GM21381 (cell line): ENCODE measurements around the gene NEURL1.

Experiments
- ATAC-seq: cut with Tn5 transposase; IDR thresholded peaks from one replicate; pipeline ENCODE4 v1.9.1; 2021; ENCODE audit warnings: mild to moderate bottlenecking, moderate library complexity; ENCODE audit not compliant: unreplicated experiment

Gene NEURL1

DNA sequence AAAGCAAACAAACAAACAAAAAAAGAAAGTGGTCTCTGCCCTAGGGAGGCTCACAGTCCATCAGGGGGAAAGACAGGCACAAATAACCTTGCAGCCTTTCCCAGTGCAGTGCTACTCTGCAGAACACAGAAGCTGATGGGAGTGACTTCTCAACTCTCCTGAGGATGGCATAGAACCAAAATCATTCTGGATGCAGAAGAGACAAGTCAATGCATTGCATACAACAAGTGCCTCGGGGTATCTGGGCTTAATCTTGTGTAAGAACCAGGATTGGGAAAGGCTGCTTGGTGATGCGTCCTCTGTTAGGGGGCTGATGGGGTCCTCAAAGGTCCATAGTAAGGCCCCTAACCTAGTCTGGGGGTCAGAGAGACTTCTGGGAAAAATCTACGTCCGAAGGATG is 68.9 kb downstream of the NEURL1 start:
- ATAC-seq = no peak

DNA sequence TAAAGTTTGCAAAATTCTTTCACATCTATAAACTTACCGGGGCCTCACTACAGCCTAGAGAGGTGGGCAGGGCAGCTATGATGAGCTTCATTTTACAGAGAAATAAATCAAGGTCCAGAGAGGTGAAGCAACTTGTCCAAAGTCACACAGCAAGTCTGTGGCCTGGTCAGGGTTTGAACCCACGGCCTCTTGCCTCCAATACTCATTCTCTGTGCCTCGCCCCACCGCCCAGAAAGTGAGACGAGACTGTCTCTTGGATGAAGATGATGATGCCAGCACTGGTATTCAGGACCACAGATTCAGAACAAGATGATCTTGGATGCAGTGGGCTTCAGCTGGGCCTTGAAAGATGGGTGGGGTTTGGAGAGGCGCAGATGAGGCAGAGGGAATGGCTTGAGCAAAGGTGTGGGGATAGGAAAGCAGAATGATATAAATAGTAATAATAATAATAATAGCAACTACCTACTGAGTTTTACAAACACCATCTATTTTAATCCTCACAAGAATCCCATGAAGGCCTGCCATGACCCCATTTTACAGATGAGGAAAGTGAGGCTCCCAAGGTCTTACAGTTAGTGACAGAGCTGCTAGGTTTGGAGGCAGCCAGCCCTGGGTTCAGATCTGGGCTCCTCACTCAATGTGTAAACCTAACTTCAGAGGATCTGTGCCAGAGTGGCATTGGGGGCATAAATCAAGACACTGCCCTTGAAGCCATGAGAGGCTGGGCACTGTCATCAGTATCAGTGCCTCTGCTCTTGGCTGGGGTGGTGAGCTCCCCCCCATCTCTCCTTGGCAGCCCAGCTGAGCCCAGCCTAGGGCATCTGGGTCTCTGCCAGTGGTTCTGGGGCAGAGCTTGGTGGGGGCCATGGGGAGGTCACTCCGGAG is 70.0 kb downstream of the NEURL1 start:
- no peak for ATAC-seq

DNA sequence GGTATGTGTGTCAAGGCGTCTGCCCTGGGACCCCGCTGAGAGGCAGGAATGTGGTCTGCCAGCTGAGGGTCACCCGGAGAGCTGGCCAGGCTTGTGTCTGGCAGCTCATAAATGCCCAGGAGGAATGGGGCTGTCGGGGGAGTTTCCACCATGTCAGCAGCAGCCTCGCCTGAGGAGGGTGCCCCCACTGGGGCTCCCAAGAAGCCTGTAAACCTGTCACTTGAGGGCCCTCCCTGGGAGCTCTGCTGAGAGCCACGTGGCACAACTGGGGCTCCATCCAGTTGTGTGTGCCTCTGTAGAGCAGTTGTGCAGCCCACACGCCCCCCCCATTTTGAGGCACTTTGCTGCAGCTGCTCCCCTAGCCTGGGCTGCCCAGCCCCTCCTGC is 70.6 kb downstream of the NEURL1 start:
- no peak for ATAC-seq

DNA sequence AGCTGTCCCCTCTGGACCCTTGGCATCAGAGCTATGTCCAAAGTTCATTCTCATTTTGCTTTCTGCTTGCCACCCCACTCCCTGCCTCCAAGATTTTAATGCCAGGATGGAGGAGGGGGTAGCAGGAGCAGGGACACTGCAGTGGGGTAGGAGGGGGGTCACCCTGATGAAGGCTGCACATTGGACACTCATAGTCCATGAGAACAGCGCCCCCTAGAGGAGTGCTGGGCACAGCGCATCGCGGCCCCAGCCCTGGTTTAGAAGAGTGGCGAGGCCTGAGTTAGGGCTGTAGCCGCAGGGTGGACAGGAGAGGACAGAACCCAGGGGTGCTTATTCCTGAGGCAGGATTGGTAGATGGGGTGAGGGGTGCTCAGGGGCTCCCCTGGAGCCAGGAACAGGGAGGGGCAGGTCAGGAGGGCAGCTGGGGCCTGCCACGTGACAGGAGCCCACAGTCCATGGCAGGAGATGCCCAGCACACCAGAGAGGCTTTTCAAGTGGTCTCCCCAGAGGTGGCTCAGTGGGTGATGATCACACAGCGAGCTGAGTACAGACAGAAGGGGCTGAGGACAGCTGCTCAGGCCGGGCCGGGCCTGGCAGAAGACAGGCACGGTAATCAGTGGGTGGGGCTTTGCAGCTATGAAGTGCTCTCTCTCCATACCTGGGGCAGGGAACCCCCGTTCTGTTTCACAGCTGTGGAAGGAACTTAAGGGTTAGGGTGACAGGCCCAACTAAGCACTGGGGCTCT is 71.4 kb downstream of the NEURL1 start:
- no peak for ATAC-seq

DNA sequence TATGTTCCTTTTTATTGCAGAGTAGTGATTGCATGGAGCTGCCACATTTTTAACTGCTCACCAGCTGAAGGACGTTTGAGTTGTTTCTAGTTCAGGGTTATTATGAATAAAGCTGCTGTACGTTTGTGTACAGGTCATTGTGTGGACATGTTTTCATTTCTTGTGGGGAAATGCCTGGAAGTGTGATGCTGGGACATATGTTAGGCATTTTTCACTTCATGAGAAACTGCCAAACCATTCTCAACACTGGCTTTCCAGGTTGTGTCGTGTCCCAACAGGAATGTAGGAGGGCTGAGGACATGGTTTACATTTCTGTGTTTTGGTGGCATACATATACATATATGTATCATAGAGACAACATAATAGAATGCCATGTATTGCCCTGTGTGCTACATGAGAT is 73.0 kb downstream of the NEURL1 start:
- no peak for ATAC-seq

DNA sequence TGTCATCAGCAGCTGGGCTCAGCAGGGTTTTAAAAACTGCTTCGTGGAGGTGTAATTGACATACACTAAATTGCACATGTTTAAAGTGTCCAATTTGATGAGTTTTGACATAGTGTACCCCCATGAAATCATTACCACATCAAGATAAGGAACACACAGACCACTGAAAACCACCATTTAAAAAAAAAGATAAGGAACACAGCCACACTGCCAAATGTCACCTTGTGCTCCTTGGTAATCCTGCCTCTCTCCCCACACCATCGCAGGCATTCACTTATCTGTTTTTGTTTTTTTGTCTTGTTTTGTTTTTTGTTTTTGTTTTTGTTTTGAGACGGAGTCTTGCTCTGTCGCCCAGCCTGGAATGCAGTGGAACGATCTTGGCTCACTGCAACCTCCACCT is 75.0 kb downstream of the NEURL1 start:
- no peak for ATAC-seq

DNA sequence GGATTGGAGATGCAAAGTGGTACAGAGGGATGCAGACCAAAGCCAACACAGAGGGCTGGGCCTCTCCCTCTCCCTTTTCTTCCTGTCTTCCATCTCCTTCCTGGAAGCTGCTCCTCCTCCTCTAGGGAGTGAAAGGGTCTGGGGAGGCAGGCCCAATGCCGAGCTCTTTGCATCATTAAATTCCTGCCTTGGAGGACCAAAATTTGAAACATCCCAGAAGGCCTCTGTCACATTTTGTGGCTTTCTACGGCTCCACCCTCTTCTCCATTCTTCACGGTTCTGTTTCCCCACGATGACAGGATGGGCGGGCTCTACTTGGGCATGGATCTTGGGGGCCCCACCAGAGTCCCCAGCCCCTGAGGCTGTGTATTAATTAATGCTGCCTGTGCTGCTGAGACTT is 76.4 kb downstream of the NEURL1 start:
- no peak for ATAC-seq

DNA sequence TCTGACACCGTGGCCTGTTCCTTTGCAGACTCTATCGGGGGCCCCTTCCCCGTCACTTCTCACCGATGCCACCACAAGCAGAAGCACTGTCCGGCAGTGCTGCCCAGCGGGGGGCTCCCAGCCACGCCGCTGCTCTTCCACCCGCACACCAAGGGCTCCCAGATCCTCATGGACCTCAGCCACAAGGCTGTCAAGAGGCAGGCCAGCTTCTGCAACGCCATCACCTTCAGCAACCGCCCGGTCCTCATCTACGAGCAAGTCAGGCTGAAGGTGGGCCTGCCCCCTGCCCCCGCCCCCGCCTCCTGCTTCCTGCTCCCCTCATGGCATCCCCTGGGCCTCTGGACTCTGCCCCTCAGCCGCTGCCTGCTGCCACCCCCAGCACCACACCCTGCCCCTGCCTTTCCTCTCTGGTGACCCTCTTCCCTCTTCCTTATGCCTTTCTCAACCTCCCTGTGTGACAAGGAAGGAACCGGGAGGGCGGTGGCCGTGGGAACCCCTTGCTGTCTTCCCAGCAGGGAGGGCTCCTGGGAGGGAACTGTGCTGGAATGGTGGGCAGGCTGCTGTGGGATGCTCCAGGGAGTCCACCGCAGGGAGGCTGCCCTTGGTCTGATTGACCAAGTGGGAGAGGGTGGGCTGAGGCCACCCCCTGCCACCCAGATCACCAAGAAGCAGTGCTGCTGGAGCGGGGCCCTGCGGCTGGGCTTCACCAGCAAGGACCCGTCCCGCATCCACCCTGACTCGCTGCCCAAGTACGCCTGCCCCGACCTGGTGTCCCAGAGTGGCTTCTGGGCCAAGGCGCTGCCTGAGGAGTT is 77.5 kb downstream of the NEURL1 start:
- no peak for ATAC-seq

DNA sequence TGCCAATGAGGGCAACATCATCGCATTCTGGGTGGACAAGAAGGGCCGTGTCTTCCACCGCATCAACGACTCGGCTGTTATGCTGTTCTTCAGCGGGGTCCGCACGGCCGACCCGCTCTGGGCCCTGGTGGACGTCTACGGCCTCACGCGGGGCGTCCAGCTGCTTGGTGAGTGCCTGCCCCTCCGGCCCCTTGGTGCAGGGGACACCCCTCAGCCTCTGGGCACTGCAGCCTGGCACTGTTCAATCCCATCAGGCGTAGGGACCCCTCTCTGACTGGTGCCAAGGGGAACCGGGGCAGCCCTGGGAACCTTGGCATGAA is 78.1 kb downstream of the NEURL1 start:
- ATAC-seq = no peak

DNA sequence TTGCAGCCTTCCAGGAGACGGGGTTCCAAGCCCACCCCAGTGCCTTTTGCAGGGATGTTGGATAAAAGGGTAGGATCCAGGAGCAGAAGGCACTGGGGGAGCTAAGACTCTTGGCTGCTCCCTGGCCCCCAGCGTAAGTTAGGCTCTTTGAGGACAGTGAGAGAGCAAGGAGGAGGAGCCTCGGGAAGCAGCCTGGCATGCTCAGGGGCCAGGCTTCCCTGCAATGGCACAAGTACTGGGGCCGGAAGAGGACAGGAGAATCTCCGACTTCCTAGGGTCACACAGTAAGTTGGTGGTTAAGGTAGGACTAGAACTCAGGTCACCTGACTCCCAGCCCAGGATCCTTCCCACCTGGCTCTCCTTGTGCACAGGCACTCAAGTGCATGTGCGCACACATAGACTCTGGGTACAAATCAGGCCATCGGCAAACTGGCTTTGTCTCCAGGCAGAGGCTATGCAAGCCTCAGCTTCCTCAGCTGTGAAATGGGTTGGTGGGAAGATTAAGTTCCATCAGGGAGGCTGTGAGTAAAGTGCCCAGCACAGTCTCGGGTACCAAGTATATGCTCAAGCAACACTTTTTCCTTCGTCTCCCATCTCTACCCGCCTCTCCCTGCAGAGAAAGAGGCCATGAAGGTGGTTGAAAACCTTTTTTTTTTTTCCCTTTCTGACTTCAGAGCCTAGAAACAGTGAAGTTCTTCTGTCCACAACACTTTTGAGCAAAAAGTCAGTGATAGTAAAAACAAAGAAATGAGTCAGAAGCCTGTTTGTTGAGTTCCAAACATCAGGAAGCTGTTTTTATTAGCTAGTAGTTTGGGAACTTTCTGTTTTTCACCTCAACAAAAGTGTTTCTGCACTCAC is 79.1 kb downstream of the NEURL1 start:
- no peak for ATAC-seq

DNA sequence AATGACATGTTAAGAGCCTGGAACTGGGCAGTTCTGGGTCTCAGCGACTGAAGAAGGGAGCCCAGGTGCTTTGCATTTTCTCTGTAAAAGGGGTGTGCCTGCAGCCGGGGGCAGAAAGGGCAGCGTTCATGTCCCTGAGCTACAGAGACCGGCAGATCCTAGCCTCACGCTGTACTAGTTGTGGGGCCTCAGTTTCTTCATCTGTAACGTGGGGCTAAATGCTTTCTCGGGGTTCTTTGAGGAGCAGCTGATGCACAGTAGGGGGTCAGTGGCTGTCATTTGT is 79.6 kb downstream of the NEURL1 start:
- ATAC-seq = no peak

DNA sequence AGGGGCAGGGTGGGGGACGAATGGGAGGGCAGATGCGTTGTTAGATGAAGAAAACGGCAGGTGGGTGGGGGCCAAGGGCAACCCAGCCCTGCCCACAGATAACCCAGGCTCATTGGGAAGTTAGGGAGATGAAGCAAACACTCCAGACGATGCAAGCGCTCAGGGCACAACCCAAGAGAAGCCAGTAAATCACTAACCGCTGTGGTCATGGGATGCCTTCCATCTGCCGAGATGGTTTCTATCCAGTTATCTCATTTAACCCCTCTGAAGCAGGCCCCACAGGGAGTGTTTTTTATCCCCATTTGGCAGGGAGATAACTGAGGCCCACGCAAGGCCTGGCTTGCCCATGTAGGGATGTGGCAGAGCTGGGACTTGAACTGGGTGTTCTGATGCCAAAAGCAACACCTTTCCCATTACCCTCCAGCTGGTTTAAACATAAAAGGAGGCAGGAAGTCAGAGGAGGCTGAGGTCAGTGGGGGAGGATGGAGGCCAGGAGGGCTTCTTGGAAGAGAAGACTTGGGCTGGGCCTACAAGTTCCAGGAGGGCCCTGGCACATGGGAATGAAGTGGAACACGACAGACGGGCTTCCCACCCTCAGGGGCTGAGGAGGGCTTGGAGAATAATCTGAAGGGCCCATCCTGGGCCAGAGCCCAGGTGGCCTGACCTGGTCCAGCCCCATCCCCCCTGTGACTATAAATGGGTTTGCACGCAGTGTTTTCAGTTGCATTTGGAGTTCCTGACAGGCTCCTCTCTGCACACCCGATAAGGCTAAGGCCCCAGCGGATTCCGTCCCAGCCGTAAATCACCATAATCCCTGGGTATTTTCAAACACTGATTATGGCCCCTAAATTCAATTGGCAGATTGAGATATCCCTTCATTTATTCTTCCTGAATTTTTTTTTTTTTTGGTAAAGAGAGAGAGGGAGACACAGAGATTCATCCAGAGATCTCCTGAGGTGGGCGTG is 80.9 kb downstream of the NEURL1 start:
- no peak for ATAC-seq

DNA sequence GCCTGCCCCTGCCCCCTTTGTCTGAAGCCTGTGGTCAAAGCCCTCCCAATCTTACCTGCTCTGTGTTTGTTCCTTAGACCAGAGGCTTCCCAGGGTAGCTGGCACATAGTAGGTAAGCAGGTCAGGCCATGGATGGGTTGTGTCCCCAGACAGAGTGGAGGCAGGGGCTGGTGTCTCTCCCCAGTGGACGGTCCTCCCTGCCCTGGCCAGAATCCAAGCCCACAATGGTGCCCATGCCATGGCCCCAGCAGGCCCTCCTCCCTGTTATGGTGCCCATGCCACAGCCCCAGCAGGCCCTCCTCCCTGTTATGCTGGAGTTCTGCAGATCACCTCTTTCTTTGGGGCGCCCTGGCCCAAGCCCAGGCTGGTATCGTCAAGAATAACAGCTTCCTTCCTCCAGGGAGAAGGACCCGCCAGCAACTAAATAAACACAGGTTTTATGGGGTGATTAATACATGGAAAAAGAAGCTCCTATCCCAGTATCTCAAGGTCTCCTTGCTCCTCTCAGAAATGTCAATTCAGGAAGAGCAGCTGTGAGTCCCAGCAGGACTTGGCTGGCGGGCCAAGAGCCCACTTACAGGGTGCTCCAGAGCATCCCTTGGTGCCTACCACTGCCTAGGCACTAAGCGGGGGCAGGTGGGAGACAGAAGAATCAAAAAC is 82.0 kb downstream of the NEURL1 start:
- no peak for ATAC-seq

DNA sequence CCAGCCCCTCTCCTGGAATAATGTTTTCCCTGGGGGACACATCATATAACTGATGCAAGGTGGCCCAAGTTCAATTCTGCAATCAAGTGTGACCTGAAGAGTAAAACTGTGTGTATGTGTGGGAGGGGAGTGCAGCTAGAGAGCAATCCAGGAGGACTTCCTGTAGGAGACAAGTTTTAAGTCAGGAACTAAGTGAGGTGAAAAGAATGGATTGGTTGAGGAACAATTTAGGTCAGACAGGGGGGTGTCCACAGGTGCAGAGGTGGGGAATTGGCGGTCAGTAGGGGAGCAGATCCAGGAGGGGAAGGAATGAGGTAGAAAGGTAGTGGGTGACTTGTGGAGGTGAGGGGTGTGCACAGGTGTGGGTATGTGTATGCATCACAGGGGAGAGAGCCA is 82.6 kb downstream of the NEURL1 start:
- no peak for ATAC-seq

DNA sequence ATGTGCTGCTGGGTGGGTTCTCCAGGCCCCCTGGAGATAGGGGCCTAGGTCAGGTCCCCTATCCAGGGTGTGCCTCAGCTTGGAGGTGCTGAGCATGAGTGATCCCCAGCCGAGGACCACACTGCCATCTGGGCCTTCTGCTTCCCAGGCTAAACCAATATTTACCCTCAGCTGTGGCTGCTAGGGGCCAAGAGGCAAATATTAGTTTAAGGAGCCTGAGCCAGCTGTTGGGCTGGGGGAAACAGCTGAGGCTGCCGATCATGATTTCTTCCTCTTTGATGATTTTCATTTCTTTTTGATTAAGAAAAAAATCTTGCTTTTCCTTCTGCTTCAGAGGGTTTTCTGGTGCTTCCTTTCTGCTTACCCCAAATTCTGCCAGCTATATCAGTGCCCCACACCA is 83.4 kb downstream of the NEURL1 start:
- no peak for ATAC-seq

DNA sequence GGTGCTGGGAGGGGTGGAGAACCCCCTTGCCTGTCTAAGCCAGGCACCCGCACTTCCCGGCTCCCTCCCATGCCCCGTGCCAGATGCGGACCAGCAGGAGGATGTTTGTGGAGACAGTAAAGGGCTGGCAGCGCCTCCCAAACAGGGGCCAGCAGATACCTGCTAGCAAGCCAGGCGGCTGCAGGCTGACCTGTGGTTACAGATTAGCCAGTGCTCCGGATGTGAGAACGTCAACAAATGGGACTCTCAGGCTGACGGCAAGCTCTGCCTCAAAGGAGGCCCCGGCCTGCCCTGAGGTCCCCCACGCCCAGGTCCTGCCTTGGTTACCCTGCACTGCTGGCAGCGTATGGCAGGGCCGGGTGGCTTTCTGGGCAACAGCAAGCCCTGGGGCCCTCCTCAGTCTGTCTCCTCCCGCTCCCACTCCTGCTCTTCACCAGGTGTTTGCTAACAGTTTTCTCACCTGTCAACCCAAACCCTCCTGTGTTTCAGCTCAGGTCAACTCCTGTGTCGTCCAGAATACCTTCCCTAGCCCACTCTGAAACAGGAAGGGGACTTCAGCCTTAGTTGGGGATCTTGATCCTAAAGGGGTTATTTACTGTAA is 85.4 kb downstream of the NEURL1 start:
- ATAC-seq = peak; percentile 61

DNA sequence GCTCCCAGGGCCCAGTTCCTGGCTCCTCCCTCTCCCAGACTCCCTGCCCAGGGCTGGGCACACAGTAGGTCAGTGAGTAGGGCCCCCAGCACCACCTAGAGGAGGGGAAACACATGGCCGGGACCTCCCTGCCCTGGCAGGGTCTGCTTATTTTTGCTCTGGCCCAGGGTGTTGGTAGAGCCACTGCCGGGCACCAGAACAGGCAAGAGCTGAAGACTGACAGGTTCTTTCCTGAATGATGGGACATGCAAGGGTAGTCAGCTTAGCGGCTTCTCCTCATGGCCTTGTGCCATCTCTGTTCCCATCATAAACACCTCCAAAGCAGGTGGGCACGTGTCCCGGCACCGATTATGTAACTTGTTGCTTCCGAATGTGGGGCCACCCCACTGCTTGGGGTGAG is 86.5 kb downstream of the NEURL1 start:
- no peak for ATAC-seq

DNA sequence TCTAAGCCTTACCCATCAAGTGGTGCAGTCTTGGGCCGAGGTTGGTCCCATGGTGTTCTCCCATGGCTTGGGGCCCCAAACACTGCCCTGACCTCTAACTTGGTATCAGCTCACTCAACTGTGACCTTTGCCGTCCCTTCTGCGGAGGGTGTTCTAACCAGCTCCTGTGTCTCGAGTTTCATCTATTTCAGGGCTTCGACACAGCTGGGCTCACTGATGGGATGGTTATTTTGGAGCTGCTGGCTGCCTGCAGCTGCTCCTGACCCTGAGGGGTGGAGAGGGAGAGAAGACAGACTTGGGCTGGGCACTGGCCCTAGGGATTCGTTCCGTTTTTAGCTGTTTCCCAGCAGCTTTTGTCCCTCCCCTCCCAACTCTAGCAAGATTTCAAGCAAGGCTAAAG is 86.9 kb downstream of the NEURL1 start:
- no peak for ATAC-seq

DNA sequence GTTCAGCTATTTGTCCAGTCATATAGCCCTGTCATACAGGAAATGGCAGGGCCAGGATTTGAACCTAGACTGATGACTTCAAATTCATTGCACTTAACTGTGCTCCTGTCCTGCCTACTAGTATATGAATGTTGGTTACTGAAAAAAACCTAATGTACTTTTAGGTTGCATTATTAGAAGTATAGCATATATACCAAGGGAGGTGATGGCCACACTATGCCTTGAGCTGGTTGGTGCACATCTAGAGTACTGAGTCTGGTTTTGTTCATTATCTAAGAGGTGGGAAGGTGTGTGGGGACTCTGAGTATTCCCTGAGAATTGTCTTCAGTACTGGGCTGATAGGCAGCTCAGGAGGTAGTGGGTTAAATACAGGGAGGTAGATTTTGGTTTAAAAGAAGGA is 88.0 kb downstream of the NEURL1 start:
- no peak for ATAC-seq
